GM21526 (cell line): ENCODE results near the gene MLKL.

Experiments
- ATAC-seq: cut with Tn5 transposase; IDR thresholded peaks from one replicate; pipeline ENCODE4 v1.9.1; 2021; ENCODE audit warnings: moderate library complexity; ENCODE audit not compliant: unreplicated experiment, low FRiP score

MLKL gene

DNA sequence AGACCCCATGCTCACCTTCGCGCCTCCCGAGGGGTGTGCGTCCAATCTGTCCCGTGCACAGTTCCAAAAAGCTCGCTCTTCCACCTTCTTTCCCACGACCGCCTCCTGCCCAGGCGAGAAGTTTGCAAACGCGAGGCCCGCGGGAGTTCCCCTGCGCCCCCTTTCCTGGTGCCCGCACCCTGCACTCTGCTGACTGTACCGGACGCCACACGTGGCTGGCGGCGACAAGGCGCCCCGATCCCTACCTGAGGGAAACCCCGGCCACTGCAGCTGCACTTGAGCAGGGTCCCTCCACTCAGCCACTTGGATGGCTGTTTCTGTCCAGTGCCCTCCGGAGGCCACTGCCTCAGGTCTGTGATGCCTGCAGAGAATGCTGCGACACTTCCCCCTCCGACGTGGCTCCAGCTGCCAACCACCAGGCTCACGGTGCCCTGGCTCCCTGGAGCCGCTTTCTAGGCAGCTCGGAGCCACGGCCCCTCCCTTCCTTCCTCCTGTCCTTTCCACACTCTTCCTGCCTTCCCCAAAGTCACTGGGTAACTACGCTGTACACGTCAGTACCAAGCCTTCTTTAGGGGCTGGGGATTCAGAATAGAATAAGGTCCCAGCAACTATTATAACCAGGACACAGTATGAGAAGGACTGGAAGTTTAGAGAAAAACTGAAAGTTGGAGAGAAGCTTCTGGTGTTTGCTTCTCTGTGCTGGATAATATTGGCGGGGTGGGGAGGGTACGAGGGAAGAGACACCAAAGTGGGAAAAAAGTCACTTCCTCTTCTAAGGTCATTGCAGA is at the start of gene MLKL:
MLKL (minus strand) TSS at position 425 of the 788 bp plus-strand sequence. CDS start 5,105 bp downstream, outside the sequence.
- ATAC-seq = peak; percentile 44

DNA sequence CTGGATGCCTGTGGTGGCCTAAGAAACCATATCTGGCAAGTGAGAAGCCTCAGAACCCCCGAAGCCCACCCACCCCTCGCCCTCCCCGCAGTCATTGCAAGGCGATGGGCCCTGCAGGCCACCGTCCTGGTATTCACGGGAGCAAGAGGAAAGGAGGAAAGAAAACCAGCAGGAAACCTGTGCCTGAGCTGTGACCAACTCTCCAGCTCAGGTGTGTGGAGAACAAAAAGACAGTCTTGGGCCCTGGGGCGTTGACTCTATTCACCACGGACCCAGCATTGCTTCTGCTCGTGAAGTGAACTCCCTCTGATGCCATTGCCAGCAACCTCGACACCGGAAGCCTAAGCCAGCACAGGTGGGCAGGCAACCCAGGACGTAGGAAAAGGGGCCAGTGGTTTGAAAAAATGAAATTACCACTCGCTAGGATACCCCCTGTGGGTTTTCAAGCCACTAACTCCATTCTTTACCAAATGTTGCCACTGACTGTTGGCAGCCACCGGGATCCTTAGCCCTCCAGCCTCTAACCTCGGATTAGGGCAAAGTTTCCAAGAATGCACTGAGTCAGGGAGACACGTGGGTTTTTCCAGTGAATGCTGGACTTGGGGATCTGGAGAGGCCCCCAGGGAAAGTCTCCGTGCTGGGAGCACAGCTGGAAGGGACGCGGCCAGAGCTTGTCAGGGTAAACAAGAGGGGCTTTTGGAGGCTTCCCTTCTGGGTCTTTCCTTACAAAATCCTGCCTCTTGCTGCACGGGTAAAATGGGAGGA is 48.8 kb upstream of the MLKL start:
- no peak for ATAC-seq

DNA sequence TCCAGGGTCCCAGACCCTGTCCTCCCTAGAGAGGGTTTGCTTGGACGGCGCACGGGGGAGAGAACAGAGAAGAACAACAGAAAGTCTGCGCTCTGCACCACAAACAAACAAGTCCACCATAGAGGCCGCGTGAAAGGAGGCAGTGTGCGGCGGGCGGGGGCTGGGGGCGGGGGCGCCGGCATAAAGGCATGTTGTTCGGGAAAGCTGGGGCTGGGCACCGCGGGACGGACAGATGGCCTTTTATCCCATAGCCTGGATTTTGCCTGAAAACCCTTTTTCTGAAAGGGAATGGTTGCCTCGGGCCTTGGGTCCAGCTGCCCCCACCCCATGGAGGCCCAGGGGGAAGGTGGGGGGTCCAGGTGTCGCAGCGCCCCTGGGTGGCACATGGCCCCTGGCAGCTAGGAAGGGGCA is 48.0 kb upstream of the MLKL start:
- no peak for ATAC-seq

DNA sequence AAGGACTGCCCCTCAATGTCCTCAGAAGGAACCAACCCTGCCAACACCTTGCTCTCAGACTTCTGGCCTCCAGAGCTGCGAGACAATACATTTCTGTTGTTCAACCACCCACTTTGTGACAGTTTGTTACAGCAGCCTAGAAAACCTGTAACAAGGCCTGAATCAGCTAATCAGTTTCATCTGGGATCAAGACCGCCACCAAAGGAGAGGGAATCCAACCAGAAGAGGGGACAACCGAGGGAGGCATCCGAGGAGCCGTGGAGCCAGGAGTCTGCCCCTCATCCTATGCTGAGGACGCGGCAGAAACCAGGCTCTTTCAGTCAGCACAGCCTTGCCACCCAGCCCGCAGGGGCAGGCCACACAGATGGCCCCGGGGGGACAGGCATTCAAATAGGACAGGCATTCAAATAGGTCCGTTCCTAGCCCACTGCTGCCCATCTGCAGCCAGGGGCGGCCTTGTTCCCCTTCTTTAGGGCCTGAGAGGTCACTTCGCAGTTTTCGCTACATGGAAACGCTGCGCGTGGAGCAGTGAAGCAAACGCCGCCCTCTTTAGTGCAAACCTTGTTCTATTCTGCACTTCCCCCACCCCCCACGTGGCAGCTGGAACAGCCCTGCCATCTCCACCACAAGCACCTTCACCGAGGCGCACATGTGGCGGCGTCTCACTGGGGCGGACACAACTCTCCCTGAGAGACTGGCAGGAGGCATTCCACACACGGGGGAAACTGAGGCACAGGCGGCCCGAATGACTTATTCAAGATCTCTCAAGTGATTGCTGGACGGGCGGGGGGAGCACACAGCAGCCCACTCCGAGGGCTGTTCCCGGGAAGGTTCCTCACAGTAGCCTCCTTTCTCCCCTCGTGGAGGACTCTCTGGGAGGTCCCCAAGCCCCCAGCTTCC is 47.3 kb upstream of the MLKL start:
- no peak for ATAC-seq

DNA sequence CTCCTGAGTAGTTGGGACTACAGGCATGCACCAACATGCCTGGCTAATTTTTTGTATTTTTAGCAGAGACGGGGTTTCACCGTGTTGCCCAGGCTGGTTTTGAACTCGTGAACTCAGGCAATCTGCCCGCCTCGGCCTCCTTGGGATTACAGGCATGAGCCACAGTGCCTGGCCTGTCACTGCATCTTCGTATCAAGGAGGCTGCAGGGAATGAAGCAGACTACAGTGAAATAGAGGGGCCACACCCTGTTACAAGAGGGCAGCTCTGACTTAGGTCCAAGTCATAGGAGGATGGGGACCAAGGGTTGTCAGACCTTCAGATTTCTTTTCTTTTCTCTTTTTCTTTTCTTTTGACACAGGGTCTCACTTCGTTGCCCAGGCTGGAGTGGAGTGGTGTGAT is 45.3 kb upstream of the MLKL start:
- no peak for ATAC-seq

DNA sequence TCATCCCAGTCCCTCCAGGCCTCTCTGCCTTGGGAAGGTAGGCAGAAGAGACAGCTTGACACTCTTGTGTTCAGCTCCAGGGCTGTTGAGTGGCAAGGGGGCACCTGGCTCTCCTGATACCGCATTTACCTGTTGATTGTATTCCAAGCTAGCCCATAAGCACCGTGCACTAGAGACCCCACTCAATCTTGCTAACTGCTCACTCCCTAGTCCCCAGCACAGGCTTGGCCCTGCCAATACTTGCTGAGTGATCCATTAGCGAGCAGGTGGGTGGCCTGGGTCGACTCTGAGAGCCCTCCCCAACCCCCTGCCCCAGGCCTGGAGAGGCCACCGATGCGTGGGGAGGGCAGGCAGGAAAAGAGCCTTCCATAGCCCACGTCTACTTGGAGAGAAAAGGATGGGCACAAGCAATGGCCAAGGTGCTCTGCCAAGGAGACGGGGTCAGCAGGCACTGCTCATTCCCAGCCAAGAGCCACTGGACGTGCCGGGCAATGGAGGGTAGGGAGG is 44.5 kb upstream of the MLKL start:
- no peak for ATAC-seq

DNA sequence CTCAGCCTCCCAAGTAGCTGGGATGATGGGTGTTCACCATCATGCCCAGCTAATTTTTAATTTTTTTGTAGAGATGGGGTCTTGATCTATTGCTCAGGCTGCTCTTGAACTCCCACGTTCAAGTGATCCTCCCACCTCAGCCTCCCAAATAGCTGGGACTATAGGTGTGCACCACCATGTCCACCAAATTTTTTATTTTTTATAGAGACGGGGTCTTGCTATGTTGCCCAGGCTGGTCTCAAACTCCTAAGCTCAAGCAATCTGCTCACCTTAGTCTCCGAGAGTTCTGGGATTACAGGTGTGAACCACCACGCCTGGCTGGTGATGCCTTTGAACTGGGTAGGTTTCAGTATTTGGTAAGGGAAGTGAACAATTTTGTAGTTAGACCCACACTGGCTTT is 43.9 kb upstream of the MLKL start:
- no peak for ATAC-seq

DNA sequence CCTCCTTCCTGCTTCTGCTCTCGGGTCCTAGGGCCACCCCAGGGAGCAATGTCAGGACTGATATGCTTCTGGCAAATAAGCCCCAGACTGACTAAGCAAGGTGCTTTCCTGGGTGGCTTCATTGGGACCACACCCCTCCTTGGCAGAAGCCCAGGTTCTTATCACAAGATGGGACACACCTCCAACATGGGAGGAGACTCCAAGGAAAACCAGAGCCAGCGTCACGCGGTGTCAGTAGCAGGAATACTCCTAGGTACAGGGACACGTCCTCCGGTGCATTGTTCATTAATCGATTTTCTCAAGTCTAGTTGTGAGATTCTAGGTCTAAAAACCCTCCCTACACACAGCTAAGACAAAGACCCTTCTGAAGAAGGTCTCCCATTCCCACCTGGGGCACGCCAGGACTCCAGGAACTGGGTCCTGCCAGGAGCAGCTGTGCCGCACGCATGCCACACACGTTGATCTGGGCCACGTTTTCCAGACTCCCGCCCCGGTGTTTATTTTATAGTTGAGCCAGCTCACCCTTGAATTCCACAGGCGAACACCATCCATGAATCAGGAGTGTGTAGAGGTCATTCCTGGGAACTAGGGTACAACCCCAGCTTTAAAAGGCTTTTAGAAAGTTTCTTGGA is 43.1 kb upstream of the MLKL start:
- no peak for ATAC-seq

DNA sequence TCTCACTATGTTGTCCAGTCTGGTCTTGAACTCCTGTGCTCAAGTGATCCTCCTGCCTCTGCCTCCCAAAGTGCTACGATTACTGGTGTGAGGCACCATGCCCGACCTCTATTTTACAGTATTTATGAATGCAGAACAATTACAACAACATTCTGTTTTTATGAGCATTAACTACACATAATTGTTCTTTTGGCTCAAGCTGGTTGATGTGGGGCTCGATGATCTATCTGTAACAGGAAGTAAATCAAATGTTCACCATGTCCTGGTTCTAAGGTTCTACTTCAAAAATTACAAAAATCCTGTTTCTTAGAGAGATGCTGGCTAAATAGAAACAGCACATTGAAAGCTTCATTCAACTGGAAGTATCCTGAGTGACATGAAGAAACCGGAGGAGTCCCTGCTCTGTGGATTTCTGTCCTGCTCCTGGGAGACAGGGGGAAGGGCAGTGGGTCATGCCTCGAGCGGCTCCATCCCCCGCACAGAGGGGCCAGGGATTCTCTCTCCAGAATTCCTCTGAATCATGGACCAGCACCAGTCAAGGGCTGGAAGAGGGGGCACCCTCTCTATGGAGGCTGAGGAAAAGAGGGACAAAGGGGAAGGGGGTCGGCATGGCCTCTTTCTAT is 42.5 kb upstream of the MLKL start:
- ATAC-seq = no peak

DNA sequence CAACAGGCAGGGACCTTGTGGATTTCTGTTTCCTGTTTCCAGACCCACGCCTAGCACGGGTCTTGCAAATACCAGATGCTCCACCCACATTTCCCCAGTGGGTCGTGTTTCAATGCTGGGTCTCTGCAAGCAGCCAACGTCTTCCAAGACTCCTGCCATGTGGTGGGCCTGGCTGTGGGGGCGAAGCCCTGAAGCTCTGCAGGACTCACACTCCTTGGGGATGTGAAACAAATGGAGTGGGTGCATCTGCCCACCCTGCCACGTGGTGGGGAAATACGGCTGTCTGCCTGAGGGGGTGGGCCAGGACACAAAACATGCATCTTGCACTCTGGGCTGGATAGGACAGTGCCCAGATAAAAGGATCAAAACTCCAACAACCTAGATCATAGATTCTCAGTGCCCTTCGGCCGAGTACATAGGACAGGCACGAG is 41.4 kb upstream of the MLKL start:
- ATAC-seq = no peak

DNA sequence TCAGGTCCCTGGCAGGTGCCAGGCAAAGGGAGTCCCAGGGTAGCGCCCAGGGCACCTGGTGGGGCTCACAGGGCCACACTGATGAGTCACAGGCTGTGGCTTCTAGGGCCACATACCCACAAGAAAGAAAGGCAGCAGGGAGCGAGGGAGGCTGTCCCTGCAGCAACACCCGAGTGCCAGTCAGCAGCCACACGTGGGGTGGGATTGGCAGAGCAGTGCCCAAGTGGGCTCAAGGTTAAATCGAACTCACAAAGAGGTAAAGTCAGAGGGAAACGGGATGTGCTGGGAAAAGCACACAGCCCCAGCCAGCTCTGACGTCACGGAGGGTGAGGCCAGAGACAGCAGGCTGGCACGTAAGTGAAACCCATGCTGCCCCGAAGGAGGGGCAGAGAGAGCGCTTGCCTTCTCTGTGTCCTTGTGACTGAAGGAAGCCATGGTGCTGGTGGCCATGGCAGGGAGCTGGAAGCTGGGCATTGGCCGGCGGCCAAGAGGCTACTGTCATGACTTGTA is 40.2 kb upstream of the MLKL start:
- no peak for ATAC-seq

DNA sequence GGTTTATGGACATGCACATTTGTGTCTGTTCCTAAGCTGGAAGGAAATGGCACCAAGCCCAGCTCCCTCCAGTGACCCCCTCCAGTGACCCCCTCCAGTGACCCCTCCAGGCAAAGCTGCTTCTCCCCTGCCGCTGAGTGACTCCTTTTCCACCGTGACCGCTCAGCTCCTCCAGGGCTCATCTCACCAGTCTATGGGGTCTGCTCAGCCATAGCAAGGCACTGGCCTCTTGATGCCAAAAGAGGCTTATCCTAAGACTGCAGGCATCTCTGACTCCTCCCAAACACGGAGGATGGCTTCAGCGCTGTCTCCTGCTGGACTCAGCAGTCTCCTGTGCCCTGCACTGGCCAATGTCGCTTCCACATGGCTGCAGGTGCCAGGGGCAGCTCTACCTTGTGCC is 38.6 kb upstream of the MLKL start:
- ATAC-seq = no peak

DNA sequence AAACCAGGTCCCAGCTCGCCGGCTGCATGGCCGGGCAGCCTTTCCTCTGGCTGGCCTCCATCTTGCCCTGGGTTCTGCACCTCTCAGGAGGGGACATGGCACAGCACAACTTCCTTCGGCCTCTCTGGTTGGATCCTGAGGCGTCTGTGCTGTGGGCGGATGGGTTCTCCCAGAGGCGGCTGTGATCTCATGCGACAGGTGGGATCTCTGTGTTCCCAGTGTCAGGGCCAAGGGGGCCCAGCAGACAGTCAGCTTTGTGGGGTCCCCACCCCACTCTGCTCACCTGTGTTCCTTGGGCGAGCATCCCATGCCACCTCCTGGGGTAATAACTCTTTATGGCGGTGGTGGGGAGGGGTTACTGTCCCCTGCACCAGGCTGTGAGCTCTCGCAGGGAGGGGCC is 38.2 kb upstream of the MLKL start:
- ATAC-seq = no peak

DNA sequence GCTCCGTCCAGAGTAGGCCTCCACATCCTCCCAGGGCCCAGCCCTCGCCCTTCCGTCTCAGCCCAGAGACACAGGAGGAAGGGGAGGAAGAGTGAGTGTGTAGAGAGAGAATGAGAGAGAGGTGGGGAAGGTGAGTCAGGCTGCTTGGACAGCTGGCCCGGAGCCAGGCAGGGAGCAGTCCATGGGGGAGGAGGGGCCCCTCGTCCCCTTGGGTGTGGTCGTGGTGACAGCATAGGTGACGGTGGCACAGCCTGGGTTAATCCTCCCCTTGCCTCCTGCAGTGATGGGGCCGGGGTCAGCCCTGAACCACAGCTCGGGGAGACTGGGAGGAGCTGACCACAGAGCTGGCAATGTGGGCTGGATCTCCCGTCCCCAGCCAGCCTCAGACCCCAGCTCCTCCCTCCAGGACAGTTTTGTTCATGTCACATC is 37.5 kb upstream of the MLKL start:
- ATAC-seq = no peak

DNA sequence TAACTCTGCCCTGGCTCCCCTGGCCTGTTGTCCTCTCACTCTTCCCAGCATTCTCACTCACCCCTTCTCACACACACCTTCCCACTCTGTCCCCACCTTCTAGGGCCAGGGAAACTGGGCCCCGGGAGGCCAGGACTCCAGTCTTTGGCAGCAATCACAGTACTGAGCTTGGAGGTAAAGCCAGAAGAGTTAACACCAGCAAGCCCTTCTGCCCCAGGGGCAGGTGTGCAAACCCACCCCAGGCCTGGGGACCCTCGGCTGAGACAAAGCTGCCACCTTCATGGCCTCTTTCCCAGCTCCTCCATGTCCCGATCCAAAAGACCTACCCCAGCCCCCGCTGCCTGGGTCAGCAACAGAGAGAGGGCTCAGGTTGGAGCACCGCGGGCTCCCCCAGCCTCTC is 36.9 kb upstream of the MLKL start:
- ATAC-seq = no peak

DNA sequence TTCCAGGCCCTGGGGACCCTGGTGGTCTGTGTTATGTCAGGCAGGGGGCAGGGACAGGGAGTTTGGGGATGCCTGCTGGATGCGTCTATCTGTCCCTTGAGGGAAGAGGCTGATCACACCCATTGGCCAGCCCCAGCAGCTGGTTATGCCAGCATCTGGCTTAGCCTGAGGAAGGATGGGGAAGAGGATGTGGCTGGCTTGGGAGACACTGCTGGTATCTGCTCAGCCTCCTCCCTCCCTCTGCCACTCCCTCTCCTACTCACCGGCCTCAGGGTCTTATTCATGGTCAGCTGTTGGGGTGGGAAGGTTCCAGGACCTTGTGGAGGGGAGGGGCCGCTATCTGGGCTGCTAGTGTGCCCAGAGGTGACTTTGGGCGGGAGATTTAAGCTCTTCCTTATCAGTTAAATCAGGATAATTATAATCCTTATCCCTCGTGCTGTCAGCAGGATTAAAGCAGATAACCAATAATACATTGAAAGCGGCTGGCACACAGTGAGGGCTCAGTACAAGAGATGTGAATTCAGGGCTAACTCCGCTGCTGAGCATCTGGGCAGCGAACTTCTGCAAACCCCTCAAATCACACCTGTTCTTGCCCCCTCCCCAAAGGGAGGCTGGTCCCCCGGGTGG is 36.0 kb upstream of the MLKL start:
- no peak for ATAC-seq

DNA sequence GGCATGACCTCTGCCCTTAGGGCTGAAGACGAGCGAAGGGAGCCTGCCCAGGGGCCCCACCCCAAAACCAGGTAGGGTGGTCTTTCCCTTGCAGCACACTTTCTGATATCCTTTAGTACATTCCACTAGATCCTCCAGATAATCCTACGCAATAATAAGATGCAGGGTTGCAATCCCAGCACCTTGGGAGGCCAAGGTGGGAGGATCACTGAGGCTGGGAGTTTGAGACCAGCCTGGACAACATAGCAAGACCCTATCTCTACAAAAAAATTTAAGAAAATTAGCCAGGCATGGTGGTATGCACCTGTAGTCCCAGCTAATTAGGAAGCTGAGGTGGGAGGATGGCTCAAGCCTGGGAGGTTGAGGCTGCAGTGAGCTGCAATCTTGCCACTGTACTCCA is 34.9 kb upstream of the MLKL start:
- ATAC-seq = no peak

DNA sequence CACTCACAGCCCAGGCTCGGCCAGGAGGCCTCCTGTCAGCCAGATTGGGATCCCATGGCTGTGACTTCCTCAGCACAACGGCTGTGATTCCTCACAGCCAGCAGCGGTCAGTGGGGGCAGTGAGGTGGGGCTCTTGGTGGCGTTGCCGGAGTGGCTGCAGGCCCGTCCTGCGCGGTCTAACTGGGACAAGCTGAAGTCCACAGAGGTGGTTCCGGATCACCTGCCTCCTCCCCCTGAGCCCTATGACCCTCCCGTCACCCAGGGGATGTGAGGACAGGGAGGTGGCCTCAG is 34.4 kb upstream of the MLKL start:
- no peak for ATAC-seq

DNA sequence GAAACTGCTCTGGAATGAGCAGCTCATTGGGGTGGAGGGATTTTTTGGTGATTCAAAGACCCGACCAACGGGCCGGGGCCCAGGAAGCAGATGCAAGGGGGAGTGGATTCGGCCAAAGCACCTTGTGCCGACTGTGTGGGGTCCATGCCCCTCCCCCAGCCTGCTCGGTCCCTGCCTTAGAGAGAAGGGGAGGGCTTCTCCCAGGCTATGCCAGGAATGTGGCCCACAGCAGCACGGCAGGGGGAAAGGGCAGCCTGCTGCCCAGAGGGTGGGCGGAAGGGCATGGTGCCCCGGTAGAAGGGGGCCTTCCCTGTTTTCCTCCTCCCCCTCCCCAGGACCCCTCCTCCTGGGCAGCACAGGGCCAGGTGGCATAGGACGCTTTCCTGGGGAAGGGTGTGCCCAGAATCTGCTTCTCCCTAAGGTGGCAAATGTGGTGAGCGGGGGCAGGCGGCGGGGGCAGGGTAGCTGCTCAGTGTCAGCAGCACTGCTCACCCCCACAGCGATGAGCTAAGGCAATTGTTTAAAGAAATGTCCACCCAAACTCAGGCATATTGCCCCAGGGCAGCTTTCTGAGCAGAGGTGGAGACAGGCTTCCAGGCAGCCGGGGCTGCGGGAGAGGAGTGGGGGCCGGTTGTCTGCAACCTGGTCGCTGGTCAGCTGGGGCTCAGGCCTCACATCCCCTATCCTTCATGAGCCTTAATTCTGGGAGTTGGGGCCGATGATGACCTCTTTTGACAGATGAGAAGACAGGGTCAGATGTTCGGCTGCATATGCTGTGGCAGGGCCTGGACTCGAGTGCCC is 33.9 kb upstream of the MLKL start:
- no peak for ATAC-seq
